ENCODE measurements around the gene SLC2A11. TPM values are rescaled to one million over a fixed set of nuclear protein-coding genes. Genes with fewer than 3 reads are reported as not detected.

Gene SLC2A11
- total and polyA plus RNA-seq, 7 donors = 3.7 to 12.7 (median 4.9) TPM

GRCh38 chr22:23896166-23896522 lies 38.5 kb downstream of the SLC2A11 start:
- Histone ChIP-seq H3K27me3 (ENCODE audit: insufficient read depth in 3 of 3, low read length in 2 of 3) (no peaks in the 10 kb centered on the region), H3K4me1 (peaks cover 9% of the 10 kb centered on the region), H3K36me3 (ENCODE audit: insufficient read depth in 1 of 2, low read depth in 1 of 2) (peaks cover 0 to 15% of the 10 kb centered on the region in 2 donors), H3K9me3 (no peaks in the 10 kb centered on the region), H3K4me3 (no peak overlapping the region), H3K27ac (no peak overlapping the region)
- no peak for TF ChIP-seq CTCF (IDR thresholded peaks at IDR 0.05)
- no peak for DNase-seq
- 91 to 95% (median 92%) methylated on average over 4 to 5 of the region's 5 CpGs for WGBS, 3 donors
- no peak for ATAC-seq
- intact Hi-C loops (cut with DNase I) = no loop called here

GRCh38 chr22:23896523-23897186 lies 39.0 kb downstream of the SLC2A11 start:
- intact Hi-C loops (cut with DNase I) = no loop called here
- WGBS, 3 donors = 84 to 95% (median 87%) methylated on average over 7 to 8 of the region's 8 CpGs
- Histone ChIP-seq H3K4me1 (peaks cover 9% of the 10 kb centered on the region), H3K27me3 (ENCODE audit: insufficient read depth in 3 of 3, low read length in 2 of 3) (no peaks in the 10 kb centered on the region), H3K4me3 (no peak overlapping the region), H3K36me3 (ENCODE audit: insufficient read depth in 1 of 2, low read depth in 1 of 2) (peaks cover 0 to 15% of the 10 kb centered on the region in 2 donors), H3K9me3 (no peaks in the 10 kb centered on the region), H3K27ac (no peak overlapping the region)
- ATAC-seq (no peak), DNase-seq (no peak)
- no peak for TF ChIP-seq CTCF (IDR thresholded peaks at IDR 0.05)

DNA sequence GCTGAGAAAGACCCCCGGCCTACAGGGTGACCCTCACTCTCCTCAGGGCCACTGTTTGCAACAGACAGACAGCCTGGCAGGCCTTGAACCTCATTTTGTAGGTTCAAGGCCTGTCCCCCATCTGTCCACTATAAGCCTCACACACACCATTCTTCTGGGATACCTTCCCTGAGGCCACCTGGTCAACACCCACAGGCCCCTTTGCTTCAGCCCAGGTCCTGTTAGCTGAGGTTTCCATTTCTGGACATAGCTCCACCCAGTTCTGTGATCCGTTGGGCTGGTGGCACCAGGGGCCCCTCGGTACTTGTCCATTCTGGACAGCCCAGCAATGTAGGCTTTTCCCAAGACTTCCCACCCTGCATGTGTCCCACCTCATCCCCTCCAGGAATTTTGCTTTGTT lies 39.6 kb downstream of the SLC2A11 start:
- TF ChIP-seq CTCF (IDR thresholded peaks at IDR 0.05) = no peak
- ATAC-seq (no peak), DNase-seq (no peak)
- H3K36me3 ChIP-seq (ENCODE audit: insufficient read depth in 1 of 2, low read depth in 1 of 2) = peaks cover 0 to 15% of the 10 kb centered on the region in 2 donors
- H3K4me1 ChIP-seq = peaks cover 9% of the 10 kb centered on the region
- no peaks in the 10 kb centered on the region for H3K27me3 ChIP-seq (ENCODE audit: insufficient read depth in 3 of 3, low read length in 2 of 3)
- 79 to 93% (median 81%) methylated on average over 3 of the region's 3 CpGs for WGBS, 3 donors
- no peaks in the 10 kb centered on the region for H3K9me3 ChIP-seq
- no peak overlapping the region for H3K4me3 ChIP-seq
- H3K27ac ChIP-seq = no peak overlapping the region
- intact Hi-C loops (cut with DNase I) = no loop called here

GRCh38 chr22:23898006-23898974 lies 40.6 kb downstream of the SLC2A11 start:
- intact Hi-C loops (cut with DNase I) = no loop called here
- no peak for DNase-seq
- WGBS, 3 donors = 48 to 70% (median 53%) methylated on average over 8 of the region's 8 CpGs

More at GRCh38 chr22:23898006-23898974, 40.6 kb downstream of the SLC2A11 start:
- H3K27me3 ChIP-seq (ENCODE audit: insufficient read depth in 3 of 3, low read length in 2 of 3) = no peaks in the 10 kb centered on the region
- H3K4me3 ChIP-seq = no peak overlapping the region
- H3K36me3 ChIP-seq (ENCODE audit: insufficient read depth in 1 of 2, low read depth in 1 of 2) = peaks cover 0 to 15% of the 10 kb centered on the region in 2 donors
- no peak overlapping the region for H3K27ac ChIP-seq
- no peaks in the 10 kb centered on the region for H3K9me3 ChIP-seq
- no peak for TF ChIP-seq CTCF (IDR thresholded peaks at IDR 0.05)
- no peak for ATAC-seq
- H3K4me1 ChIP-seq = peaks cover 9% of the 10 kb centered on the region
